ENCODE data around the gene MUC22.
A peak's percentile ranks its signal among the peaks of the same experiment; 100 is the strongest.
"Not testable (repeated sequence)": the region's sequence is repeated elsewhere in the genome, so short reads cannot be mapped to it uniquely, and the experiment has no call there.

Gene MUC22

DNA sequence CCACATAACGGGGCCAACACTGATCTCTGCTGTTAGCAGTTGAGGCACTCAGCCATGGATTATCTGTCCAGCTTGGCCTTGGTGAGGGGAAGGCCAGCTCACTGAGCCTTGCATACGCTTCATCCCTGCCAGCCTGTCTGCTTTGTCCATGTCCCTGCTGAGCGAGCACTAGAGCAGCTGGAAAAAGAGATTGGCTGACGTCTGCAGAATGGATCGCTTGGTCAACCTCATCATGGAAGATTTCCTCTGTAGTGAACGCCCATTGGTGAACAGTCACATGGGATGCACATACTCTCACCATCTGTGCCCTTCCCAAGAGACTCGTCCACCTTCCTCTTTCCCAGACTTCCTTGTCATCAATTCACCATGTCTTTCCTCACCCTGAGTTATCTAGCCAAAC, 26.9 kb downstream of the MUC22 start:
- DNase-seq (ENCODE audit: low read depth in 1 of 2, low spot score in 1 of 2): no peak

DNA sequence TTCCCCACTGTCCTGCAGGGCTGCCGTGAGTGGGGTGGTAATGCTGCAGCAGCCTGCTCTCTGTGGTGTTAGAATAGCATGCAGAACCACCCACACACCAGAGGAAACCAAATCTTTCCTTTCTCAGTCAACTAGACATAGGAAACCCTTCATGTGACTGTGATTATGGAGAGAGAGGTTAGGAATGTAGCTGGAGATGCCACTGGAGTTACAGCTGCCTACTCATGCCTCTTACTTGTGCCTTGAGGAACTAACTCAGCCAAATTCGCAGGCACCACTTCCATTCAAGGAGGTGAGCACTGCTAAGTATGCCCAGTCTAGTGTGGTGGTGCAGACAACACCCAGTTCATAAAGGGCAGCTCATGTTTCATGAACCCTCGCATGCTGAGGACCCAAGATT, 27.4 kb downstream of the MUC22 start:
- DNase-seq (ENCODE audit: low read depth in 1 of 2, low spot score in 1 of 2): no peak

GRCh38 chr6:31038559-31038958, 28.3 kb downstream of the MUC22 start:
- no peak for DNase-seq (ENCODE audit: low read depth in 1 of 2, low spot score in 1 of 2)

DNA sequence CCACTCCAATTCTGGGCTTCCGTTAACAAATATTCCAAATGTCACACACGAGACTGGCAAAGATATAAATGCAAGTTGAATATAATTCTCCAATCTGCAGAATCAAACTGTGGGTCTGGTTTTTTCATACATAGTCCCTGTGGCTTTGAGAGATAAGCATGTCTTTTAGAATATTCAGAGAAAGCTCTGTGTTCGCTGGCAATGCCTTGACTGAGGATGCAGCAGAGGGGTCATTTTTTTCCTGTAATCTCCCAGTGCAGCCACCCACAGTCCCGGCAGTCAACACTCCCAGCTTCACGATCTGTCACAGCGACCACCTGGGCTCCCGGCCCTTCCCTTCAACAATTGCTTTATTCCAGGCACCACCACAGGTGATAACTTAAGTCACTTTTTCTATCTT, 30.5 kb downstream of the MUC22 start:
- DNase-seq (ENCODE audit: low read depth in 1 of 2, low spot score in 1 of 2): no peak

DNA sequence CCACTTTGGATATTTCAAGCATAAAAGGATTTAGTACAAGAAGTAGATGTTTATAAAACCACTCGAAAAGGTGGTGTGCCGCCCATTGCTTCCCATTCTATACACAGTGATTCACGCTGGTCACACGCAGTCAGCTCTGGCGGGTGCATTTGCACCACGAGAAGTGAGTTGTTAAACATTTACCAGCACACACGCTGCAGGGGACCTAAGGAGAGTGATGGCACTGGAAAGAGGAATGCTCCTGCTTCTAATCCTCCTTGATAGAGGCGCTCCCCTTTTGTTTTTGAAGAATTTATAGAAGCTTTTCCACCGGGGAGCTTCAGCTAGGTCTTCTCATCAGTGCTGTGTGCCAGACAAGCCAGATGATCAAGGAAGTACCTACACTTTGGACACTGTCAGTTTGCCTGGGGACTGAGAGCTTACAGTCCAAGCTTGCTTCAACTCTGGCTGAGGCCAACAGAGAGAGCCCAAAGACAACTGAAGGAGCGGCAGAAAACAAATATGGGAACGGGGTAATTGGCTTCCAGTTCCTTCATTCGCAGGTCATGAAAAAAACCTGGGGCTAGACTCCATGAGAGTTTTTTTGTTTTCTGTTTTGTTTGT, 31.2 kb downstream of the MUC22 start:
- DNase-seq (ENCODE audit: low read depth in 1 of 2, low spot score in 1 of 2): no peak

GRCh38 chr6:31042806-31043205, 32.5 kb downstream of the MUC22 start:
- DNase-seq (ENCODE audit: low read depth in 1 of 2, low spot score in 1 of 2): peak in 1 of 2 donors; percentile 25

GRCh38 chr6:31048099-31048498, 37.8 kb downstream of the MUC22 start:
- no peak for DNase-seq (ENCODE audit: low read depth in 1 of 2, low spot score in 1 of 2)

DNA sequence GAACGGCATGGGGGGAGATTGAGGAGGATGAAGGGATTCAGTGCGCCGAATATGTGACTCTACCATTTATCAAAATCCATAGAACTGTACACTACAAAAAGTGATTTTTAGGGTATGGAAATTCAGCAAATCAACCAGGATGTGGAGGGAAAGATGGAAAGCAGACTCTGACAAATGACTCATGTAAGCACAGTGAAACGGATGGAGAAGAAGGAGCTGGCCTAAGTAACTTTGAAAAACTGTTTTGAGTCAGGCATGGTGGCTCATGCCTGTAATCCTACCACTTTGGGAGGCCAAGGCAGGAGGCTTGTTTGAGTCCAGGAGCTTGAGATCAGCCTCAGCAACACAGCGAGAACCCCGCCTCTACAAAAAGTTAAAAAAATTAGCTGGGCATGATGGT, 39.2 kb downstream of the MUC22 start:
- no peak for DNase-seq (ENCODE audit: low read depth in 1 of 2, low spot score in 1 of 2)

- not testable (repeated sequence) for DNase-seq (ENCODE audit: low read depth in 1 of 2, low spot score in 1 of 2)
These were observed 42.9 kb downstream of the MUC22 start for GRCh38 chr6:31053187-31053586.

GRCh38 chr6:31053873-31054272, 43.6 kb downstream of the MUC22 start:
- DNase-seq (ENCODE audit: low read depth in 1 of 2, low spot score in 1 of 2): no peak

DNA sequence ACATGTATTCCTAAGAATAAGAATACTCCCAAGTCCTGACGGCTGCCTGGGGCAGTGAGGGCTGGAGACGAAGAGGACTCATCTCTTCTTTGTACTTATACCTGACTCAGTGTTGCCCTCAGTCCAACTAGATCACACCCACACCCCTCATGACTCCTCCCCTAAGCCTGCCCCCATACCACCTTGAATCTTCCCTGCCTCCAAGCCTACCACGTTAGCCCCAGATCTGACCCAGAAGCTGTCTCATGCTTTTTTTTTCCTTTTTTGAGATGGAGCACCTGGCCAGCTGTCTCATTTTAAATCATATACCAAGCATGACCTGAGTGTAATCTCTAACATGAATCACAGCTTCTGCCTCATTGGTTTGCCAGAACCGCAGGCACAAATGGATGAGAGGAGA, 45.2 kb downstream of the MUC22 start:
- DNase-seq (ENCODE audit: low read depth in 1 of 2, low spot score in 1 of 2): no peak

DNA sequence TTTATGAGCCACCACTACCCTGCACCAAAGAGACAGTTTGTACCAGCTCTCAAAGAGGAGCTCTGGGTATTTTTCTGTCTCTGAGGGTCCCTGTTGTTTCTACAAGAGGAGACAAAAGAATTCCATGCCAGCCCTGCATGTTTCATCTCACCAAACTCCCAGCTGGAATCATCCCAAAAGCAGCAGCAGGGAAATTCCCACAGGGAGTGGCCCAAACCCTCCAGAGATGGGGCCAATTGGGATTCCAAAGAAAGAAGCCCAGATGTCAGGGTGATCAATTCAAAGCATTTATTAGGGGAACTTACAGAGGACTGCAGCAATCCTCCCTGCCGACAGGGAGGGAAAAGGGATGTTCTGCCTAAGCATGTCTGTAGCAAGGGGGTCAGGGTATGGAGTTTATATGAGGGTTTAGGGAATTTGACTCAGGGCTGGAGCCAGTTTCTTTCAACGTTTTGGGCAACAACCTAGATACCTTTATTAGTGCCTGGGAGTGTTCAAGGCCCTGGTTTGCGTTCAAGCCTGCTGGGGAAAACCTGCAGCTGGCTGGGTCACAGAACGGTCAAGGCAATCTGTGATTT, 47.2 kb downstream of the MUC22 start:
- DNase-seq (ENCODE audit: low read depth in 1 of 2, low spot score in 1 of 2): no peak

DNA sequence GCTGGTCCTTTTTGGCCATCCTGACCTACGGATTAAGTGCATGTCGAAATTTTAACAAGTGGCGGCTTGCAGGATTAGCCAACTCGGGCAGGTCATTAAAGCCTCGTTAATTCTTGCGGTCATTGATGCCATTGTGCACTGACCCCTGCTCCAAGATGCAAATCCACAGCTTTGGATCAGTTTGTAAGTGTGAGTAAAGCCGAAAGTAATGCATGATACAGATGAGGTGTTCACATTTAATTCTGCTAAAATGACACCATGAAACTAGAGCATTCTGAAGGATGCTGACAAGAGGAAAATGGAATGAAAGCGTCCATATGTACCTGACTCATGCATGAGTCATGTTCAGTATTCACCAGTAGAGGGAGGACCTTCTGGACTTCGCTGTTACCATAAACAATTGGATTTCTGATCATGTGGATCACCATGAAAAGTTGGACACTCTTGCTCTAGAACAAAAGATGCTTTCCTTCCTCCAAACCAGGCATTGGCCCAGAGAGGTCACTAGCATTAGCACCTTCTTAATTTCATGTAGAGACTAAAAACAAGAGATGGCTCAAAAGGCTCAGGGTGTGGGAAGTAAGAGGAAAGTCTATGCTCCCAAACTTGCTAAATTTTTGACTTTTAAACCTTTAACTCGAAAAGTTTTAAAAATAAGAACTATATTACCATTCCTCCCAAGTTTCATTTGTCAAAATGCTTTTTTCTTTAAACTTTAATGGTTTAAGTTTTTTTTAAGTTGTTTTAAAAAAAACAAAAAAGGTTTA, 48.0 kb downstream of the MUC22 start:
- DNase-seq (ENCODE audit: low read depth in 1 of 2, low spot score in 1 of 2): no peak

DNA sequence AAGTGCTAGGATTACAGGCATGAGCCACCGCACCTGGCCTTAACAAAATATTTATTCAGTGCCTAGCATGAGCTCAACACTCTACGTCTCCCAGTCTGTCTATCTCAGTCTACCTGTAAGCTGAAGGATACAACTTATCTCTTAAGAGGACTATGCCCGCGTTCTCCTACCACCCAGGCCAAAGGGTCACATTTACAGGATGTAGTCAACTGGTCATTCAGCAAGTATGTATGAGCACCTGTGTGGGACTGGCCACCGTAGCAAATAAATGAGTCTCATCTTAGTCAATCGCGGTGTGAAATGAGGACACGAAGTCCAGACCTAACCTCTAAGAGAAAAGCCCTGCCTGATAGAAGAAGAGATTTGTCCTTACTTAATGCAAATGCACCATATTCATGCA, 49.9 kb downstream of the MUC22 start:
- DNase-seq (ENCODE audit: low read depth in 1 of 2, low spot score in 1 of 2): no peak

DNA sequence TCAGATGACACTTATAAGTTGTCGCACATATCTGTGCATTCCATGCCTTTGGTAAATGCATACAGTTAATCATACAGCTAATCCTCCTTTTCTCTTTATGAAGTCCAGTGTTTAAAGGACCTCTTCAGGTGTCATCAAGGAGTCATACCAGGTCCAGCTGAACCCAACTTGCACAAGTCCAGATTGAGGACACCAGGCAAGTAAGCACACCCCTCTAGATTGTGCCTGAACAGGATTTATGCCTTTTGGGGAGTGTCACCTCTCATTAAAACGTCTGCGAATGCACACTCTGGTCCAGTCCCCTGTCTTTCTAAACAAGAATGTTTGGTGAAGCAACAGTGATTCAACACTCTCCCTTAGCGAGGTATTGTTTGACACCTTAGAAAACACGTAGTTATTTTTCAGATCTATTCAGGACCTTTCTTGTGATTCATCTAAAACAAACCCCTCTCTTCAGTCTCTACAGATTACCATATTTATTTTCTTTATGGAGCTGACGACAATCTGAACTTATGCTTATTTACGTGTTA, 53.7 kb downstream of the MUC22 start:
- DNase-seq (ENCODE audit: low read depth in 1 of 2, low spot score in 1 of 2): no peak

GRCh38 chr6:31065556-31065955, 55.3 kb downstream of the MUC22 start:
- DNase-seq (ENCODE audit: low read depth in 1 of 2, low spot score in 1 of 2): no peak

DNA sequence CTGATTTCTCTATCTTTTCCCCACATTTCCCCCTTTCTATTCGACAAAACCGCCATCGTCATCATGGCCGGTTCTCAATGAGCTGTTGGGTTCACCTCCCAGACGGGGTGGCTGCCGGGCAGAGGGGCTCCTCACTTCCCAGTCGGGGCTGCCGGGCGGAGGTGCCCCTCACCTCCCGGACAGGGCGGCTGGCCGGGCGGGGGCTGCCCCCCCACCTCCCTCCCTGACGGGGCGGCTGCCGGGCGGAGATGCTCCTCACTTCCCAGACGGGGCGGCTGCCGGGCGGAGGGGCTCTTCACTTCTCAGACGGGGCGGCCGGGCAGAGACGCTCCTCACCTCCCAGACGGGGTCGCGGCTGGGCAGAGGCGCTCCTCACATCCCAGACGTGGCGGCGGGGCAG, 56.8 kb downstream of the MUC22 start:
- DNase-seq (ENCODE audit: low read depth in 1 of 2, low spot score in 1 of 2): not testable (repeated sequence)

DNA sequence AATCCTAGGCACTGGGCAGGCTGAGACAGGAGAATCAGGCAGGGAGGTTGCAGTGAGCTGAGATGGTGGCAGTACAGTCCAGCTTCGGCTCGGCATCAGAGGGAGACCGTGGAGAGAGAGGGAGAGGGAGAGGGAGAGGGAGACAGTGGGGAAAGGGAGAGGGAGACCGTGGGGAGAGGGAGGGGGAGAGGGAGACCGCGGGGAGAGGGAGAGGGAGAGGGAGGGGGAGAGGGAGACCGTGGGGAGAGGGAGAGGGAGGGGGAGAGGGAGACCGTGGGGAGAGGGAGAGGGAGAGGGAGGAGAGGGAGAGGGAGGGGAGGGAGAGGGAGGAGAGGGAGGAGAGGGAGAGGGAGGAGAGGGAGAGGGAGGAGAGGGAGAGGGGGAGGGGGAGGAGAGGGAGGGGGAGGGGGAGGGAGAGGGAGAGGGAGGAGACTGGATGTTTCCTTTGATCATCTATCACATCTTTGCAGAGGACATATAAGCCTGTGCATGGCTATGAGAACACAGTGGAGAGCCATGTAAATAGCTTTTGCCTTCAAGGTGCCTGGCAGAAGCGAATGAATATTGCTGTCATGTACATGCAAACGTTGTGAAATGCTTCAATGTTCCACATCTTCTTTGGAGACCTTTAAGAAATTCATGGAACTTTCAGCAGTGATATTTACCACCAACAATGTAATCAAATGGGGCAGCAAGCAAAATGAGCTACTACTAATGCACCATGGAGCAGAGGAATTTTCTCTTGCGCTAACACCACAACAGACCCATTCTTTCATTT, 57.8 kb downstream of the MUC22 start:
- not testable (repeated sequence) for DNase-seq (ENCODE audit: low read depth in 1 of 2, low spot score in 1 of 2)

- DNase-seq (ENCODE audit: low read depth in 1 of 2, low spot score in 1 of 2): peak; percentile 56 to 65
These were observed 58.5 kb downstream of the MUC22 start for GRCh38 chr6:31068669-31069340.

DNA sequence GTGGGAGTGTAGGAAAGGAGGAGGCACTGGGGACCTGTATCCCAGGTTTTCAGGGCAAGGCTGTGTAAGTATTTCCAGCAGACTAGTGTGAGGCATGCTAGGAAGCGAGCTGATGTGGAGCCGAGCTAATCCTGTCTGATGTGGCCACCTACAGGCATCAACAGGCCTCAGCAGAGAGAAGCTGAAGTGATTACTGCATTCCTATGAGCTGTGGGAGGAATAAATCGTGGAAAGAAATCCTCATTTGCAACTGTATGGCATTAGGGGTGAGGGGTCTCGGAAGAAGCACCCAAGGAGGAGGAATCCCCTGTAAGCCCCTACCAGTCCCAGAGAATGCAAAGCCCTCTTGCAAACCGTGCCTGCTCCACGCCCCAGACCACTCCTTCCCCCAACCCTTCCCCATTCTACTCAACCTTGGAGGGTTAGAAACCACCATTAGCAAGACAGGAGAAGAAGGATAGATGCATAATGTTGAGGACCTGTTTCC, 60.5 kb downstream of the MUC22 start:
- no peak for DNase-seq (ENCODE audit: low read depth in 1 of 2, low spot score in 1 of 2)

DNA sequence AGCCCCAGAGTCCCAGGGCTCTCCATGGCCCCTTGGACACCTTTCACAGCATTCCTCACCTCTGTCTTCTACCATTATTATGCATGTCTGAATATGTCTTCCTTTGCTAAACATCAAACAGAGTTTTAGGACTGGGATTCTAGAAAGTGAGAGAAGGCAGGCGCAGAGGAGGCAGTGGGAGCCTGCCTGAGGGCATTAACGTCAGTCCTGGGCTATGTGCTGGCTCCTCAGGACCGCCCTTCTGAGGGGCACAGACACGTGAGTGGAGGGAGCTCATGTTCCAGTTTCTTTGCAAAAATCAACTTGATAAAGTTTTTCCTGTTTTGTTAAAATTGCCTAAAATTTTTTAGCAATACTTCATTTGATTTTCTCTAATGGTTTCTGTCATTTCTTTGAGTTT, 64.1 kb downstream of the MUC22 start:
- DNase-seq (ENCODE audit: low read depth in 1 of 2, low spot score in 1 of 2): no peak
